ENCODE results near the gene PIK3CA.
"Not testable (repeated sequence)": the region's sequence is repeated elsewhere in the genome, so short reads cannot be mapped to it uniquely, and the experiment has no call there.

PIK3CA gene

GRCh38 chr3:179116816-179117215 lies 31.3 kb upstream of the PIK3CA start:
- H3K4me3 ChIP-seq (ENCODE audit: low read depth, low read length): no peak overlapping the region

DNA sequence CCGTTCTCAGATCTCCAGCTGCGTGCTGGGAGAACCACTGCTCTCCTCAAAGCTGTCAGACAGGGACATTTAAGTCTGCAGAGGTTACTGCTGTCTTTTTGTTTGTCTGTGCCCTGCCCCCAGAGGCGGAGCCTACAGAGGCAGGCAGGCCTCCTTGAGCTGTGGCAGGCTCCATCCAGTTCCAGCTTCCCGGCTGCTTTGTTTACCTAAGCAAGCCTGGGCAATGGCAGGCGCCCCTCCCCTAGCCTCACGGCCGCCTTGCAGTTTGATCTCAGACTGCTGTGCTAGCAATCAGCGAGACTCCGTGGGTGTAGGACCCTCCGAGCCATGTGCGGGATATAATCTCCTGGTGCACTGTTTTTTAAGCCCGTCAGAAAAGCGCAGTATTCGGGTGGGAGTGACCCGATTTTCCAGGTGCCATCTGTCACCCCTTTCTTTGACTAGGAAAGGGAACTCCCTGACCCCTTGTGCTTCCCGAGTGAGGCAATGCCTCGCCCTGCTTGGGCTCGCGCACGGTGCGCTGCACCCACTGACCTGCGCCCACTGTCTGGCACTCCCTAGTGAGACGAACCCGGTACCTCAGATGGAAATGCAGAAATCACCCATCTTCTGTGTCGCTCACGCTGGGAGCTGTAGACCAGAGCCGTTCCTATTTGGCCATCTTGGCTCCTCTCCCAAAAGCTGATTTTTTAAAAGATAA lies 15.8 kb upstream of the PIK3CA start:
- not testable (repeated sequence) for H3K4me3 ChIP-seq (ENCODE audit: low read depth, low read length)

More at GRCh38 chr3:179116816-179117215, 31.3 kb upstream of the PIK3CA start:
- TF ChIP-seq CTCF (IDR thresholded peaks at IDR 0.05; ENCODE audit: borderline replicate concordance, insufficient read depth, low read depth, low read length): no peak

GRCh38 chr3:179133575-179133974 lies 14.6 kb upstream of the PIK3CA start:
- TF ChIP-seq CTCF (IDR thresholded peaks at IDR 0.05; ENCODE audit: borderline replicate concordance, insufficient read depth, low read depth, low read length): no peak
- H3K4me3 ChIP-seq (ENCODE audit: low read depth, low read length): no peak overlapping the region

GRCh38 chr3:179136195-179136594 lies 12.0 kb upstream of the PIK3CA start:
- H3K4me3 ChIP-seq (ENCODE audit: low read depth, low read length): no peak overlapping the region
- no peak for TF ChIP-seq CTCF (IDR thresholded peaks at IDR 0.05; ENCODE audit: borderline replicate concordance, insufficient read depth, low read depth, low read length)

DNA sequence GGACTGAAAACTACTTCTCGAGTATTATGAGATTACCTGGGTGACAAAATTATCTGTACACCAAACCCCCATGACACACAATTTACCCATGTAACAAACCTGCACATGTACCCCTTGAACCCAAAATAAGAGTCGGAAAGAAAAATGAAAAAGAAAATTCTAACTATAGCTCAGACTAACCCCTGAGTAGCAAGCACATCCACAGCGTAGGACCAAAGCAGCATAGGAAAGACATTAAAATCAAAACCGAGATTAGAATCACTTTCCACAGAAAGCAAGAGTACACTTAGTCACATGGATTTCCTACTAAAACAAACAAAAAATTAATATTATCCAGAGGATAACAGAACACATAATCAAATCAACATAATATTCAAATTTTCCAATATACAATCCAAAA lies 6.3 kb upstream of the PIK3CA start:
- no peak overlapping the region for H3K4me3 ChIP-seq (ENCODE audit: low read depth, low read length)
- no peak for TF ChIP-seq CTCF (IDR thresholded peaks at IDR 0.05; ENCODE audit: borderline replicate concordance, insufficient read depth, low read depth, low read length)

DNA sequence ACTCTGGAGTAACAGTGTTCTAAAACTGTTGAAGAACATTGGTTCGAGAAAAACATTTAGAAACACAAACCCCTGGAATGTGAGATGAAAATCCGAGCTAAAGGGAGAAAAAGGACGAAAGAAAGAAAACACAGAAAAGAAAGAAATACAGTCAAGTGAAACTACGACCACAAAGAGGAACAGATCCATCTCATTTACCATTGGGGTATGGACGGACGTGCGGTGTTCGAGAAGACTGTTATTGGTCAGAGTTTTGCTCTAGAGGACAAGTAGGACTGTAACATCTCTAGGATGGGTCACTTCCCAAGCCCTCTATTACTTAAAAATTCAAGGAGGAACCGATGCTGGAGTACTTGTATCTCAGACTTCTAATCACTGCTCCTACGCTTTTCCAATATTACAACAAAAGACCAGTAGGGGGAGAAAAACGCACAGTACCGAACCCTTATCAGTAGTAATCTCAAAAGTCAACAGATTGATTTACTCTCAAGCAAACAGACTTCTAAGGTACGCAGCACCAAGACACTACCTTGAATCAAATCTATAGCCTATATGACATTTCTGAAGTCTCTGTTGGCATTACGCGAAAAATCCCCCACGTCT lies 1.1 kb upstream of the PIK3CA start:
- TF ChIP-seq CTCF (IDR thresholded peaks at IDR 0.05; ENCODE audit: borderline replicate concordance, insufficient read depth, low read depth, low read length): peak; percentile 40; the same call in 1 of the 2 replicates

DNA sequence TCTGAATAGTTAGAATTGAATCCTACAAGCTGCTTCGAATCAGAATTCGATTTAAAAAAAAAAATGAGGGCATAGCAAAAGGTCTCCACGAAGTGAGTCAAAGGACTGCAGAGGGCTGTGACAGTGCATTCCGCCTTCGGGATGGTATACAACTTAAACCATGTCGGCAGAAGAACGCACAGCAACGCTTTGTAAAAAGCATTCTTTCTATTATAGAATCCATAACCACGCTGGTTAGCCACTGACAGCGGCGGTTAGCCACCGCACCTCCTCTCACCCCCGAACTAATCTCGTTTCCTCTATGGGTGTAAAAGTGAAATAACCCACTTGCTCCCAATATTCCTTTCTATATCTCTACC lies 664 bp upstream of the PIK3CA start:
- H3K4me3 ChIP-seq (ENCODE audit: low read depth, low read length): peak overlapping the region; percentile 36
- no peak for TF ChIP-seq CTCF (IDR thresholded peaks at IDR 0.05; ENCODE audit: borderline replicate concordance, insufficient read depth, low read depth, low read length)

More for the DNA sequence above, 1.1 kb upstream of the PIK3CA start:
- peak overlapping the region; percentile 36 for H3K4me3 ChIP-seq (ENCODE audit: low read depth, low read length)

All from GM12875 (cell line).